K562 (cell line): ENCODE results near the gene ZC3H10. TPM values are rescaled to one million over a fixed set of nuclear protein-coding genes. Genes with fewer than 3 reads are reported as not detected.

Source experiments
- ADNP ChIP-seq: fragments of 200-800 bp; sonication (Bioruptor generic); IDR thresholded peaks from 2 replicates; pipeline ENCODE4 v1.6.1; 2016; ENCODE audit warnings: missing genetic modification characterization, missing compliant biosample characterization
- CBFB ChIP-seq: sonication (generic); formaldehyde crosslinking; IDR thresholded peaks from 2 replicates; pipeline ENCODE4 v1.4.0; 2020; ENCODE audit warnings: mild to moderate bottlenecking, missing genetic modification reagents
- CC2D1A ChIP-seq: fragments of 450-650 bp; IDR thresholded peaks from 2 replicates; pipeline ENCODE4 v1.6.1; 2017; ENCODE audit warnings: mild to moderate bottlenecking
- KAT2B ChIP-seq: IDR thresholded peaks from one replicate; pipeline ENCODE4 v1.6.1; 2012; ENCODE audit warnings: low read depth, mild to moderate bottlenecking, control low read depth, inconsistent platforms, low read length, moderate library complexity
- MAFG ChIP-seq: fragments of 450-650 bp; conservative IDR thresholded peaks from 2 replicates; pipeline ENCODE4 v1.6.1; 2016; ENCODE audit warnings: missing genetic modification characterization, missing compliant biosample characterization
- NFE2L1 ChIP-seq: fragments of 450-650 bp; IDR thresholded peaks from 2 replicates; pipeline ENCODE4 v1.6.1; 2016; ENCODE audit warnings: missing genetic modification characterization, low read depth, mild to moderate bottlenecking, missing compliant biosample characterization, moderate library complexity, borderline replicate concordance
- NFIX ChIP-seq: fragments of 250-450 bp; sonication (Bioruptor Pico); IDR thresholded peaks from 2 replicates; pipeline ENCODE4 v1.4.0; 2020; ENCODE audit warnings: low read depth, mild to moderate bottlenecking, moderate library complexity
- POU5F1 ChIP-seq: fragments of 150-350 bp; IDR thresholded peaks from 2 replicates; pipeline ENCODE4 v1.6.1; 2014; ENCODE audit warnings: borderline replicate concordance, low read length, low read depth, mild to moderate bottlenecking; ENCODE audit not compliant: partially characterized antibody
- RFX5 ChIP-seq: IDR thresholded peaks from 2 replicates; pipeline ENCODE4 v1.6.1; 2011; ENCODE audit warnings: low read depth, mild to moderate bottlenecking, improper control_type of control experiment, low read length
- SIRT6 ChIP-seq: IDR thresholded peaks from one replicate; pipeline ENCODE4 v1.6.1; 2012; ENCODE audit warnings: low read depth, mild to moderate bottlenecking, control low read depth, inconsistent platforms, low read length, moderate library complexity
- SLC30A9 ChIP-seq: fragments of 250-450 bp; sonication (Bioruptor Pico); IDR thresholded peaks from 2 replicates; pipeline ENCODE4 v1.8.0; 2022; ENCODE audit warnings: mild to moderate bottlenecking, moderate library complexity
- TBP ChIP-seq: optimal IDR thresholded peaks from 2 replicates; pipeline ENCODE3; 2011; ENCODE audit warnings: low read depth, low read length, improper control_type of control experiment
- XRCC3 ChIP-seq: fragments of 450-650 bp; IDR thresholded peaks from 2 replicates; pipeline ENCODE4 v1.6.1; 2017; ENCODE audit warnings: mild to moderate bottlenecking, moderate library complexity
- XRCC5 ChIP-seq: fragments of 200-400 bp; formaldehyde crosslinking; IDR thresholded peaks from 2 replicates; pipeline ENCODE4 v1.6.1; 2017; ENCODE audit warnings: low read depth, mild to moderate bottlenecking, low read length
- ZFX ChIP-seq: sonication (generic); formaldehyde crosslinking; IDR thresholded peaks from 2 replicates; pipeline ENCODE4 v1.8.0; 2022; ENCODE audit warnings: mild to moderate bottlenecking, missing genetic modification reagents, moderate library complexity
- ZNF830 ChIP-seq: fragments of 250-450 bp; sonication (Bioruptor Pico); IDR thresholded peaks from 2 replicates; pipeline ENCODE4 v1.5.0; 2021; ENCODE audit warnings: mild to moderate bottlenecking
- polyA plus RNA-seq, 8 experiments: library from polyadenylated mRNA; depleted of rRNA in 4 of 8; stranded (reverse) in 5 of 8; unstranded in 3 of 8; fragments of >200 nt; fragmentation: Nextera tagmentation in 2 of 8; fragmentation: Illumina TruSeq in 1 of 8; extraction: Ambion mirVana in 2 of 8; extraction: Trizol in 1 of 8; gene quantifications; 2 replicates each; pipeline versions ENCODE4 v1.2.1 to v1.2.3, GENCODE V29; 2011 to 2014; ENCODE audit warnings: inconsistent platforms in 1 of 8, missing spikeins in 1 of 8
- total RNA-seq, 7 experiments: library from RNA; depleted of rRNA in 6 of 7; stranded (reverse); fragments of >200 nt in 6 of 7; fragmentation: Illumina TruSeq in 2 of 7; extraction: Trizol in 2 of 7; gene quantifications; 2 replicates each; pipeline versions ENCODE4 v1.2.1 to v1.2.3, GENCODE V29; 2011 to 2021; ENCODE audit warnings: low replicate concordance in 1 of 7
- TF ChIP-seq, protein P1 (sequence below), 2 experiments: fragments of 450-650 bp; IDR thresholded peaks; 2 replicates each; pipeline ENCODE4 v1.6.1; 2016; ENCODE audit warnings: mild to moderate bottlenecking in 2 of 2, borderline replicate concordance in 1 of 2, low read depth in 1 of 2, moderate library complexity in 1 of 2
- TF ChIP-seq, protein P2 (sequence below): sonication (generic); formaldehyde crosslinking; IDR thresholded peaks from 2 replicates; pipeline ENCODE4 v1.8.0; 2022; ENCODE audit warnings: mild to moderate bottlenecking, missing genetic modification reagents
- TF ChIP-seq, protein P3 (sequence below): fragments of 450-650 bp; formaldehyde crosslinking; IDR thresholded peaks from 2 replicates; pipeline ENCODE4 v1.4.0; 2022; ENCODE audit warnings: missing genetic modification characterization

The ZC3H10 gene
- total and polyA plus RNA-seq, 9 of the 15 experiments (the other 6 are each of a cell fraction or from before 2014, with no cell fraction given), result 0.31 to 4.1 (median 1.6) TPM

DNA sequence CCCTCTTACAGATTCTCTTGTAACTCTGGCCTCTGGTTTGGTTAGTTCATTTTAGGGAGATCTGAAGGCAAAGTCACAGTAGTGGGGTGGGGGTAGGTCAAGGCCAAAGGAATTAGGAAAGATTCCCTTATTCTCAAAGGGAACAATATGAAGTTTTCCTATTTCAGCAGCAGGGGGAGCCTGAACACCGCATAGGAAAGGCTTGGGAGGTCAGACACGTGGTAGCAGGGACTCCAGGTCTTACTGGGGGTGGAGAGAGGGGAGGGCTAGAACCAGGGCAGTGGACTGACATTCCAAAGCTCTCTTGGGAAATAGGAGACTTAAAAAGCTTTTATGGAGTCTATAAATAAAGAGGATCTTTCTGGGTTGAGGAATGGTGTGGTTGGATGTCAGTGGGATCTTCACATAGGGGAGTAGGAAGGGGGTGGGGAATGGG lies 1.3 kb downstream of the ZC3H10 start (continued):
- TF ChIP-seq TBP (no peak), CC2D1A (peak; percentile 71; the same call in 1 of the 2 replicates), CBFB (no peak), NFIX (CRISPR knock-in tag) (no peak), XRCC3 (no peak), RFX5 (no peak), POU5F1 (no peak), KAT2B (no peak), MAFG (tag) (no peak), SIRT6 (no peak), NFE2L1 (tag) (no peak), ZNF830 (no peak), SLC30A9 (no peak), ZFX (CRISPR knock-in tag) (0 out of 2 replicates have a peak, but pooled peaks have one; percentile 13), ADNP (tag) (no peak), XRCC5 (peak; percentile 64; the same call in 1 of the 2 replicates)
- TF ChIP-seq, protein P1, sequence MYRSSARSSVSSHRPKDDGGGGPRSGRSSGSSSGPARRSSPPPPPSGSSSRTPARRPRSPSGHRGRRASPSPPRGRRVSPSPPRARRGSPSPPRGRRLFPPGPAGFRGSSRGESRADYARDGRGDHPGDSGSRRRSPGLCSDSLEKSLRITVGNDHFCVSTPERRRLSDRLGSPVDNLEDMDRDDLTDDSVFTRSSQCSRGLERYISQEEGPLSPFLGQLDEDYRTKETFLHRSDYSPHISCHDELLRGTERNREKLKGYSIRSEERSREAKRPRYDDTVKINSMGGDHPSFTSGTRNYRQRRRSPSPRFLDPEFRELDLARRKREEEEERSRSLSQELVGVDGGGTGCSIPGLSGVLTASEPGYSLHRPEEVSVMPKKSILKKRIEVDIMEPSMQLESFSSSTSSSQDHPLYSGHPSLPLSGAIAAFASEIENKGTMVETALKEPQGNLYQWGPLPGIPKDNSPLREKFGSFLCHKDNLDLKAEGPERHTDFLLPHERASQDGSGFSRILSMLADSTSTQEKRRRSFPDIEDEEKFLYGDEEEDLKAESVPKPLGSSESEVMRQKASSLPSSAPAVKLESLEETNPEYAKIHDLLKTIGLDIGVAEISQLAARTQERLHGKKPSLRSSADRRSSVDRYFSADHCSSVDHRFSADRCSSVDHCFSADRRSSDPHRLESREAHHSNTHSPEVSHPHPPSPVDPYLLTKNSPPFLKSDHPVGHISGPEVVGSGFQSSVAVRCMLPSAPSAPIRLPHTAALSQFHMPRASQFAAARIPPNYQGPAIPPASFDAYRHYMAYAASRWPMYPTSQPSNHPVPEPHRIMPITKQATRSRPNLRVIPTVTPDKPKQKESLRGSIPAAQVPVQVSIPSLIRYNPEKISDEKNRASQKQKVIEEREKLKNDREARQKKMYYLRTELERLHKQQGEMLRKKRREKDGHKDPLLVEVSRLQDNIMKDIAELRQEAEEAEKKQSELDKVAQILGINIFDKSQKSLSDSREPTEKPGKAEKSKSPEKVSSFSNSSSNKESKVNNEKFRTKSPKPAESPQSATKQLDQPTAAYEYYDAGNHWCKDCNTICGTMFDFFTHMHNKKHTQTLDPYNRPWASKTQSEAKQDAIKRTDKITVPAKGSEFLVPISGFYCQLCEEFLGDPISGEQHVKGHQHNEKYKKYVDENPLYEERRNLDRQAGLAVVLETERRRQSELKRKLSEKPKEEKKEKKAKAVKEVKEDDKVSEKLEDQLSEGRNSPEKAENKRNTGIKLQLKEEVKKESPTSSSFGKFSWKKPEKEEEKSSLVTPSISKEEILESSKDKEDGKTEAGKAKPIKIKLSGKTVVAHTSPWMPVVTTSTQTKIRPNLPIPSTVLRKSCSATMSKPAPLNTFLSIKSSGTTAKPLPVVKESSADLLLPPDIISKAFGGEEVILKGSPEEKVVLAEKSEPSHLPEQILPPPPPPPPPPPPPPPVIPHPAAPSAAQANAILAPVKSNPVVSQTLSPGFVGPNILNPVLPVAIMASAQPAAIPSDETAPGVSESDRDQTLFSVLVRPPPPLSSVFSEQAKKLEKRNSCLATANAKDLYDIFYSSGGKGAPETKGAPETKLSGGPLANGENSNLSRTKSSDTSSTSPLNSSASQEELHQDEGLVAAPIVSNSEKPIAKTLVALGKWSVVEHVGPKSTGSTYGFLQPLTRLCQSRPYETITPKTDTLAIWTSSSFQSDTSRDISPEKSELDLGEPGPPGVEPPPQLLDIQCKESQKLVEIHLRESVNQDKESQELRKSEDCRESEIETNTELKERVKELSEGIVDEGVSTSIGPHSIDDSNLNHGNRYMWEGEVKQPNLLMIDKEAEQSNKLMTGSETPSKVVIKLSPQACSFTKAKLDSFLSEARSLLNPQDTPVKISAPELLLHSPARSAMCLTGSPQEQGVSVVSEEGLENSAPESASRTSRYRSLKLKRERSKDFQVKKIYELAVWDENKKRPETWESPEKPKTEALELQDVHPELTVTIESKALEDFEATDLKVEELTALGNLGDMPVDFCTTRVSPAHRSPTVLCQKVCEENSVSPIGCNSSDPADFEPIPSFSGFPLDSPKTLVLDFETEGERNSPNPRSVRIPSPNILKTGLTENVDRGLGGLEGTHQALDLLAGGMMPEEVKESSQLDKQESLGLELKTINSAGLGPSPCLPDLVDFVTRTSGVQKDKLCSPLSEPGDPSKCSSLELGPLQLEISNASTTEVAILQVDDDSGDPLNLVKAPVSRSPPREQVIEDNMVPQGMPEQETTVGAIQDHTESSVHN (IDR thresholded peaks at IDR 0.05; ENCODE audit: borderline replicate concordance in 1 of 2, low read depth in 1 of 2), result no peak
- TF ChIP-seq, protein P2, sequence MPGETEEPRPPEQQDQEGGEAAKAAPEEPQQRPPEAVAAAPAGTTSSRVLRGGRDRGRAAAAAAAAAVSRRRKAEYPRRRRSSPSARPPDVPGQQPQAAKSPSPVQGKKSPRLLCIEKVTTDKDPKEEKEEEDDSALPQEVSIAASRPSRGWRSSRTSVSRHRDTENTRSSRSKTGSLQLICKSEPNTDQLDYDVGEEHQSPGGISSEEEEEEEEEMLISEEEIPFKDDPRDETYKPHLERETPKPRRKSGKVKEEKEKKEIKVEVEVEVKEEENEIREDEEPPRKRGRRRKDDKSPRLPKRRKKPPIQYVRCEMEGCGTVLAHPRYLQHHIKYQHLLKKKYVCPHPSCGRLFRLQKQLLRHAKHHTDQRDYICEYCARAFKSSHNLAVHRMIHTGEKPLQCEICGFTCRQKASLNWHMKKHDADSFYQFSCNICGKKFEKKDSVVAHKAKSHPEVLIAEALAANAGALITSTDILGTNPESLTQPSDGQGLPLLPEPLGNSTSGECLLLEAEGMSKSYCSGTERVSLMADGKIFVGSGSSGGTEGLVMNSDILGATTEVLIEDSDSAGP (CRISPR knock-in tag), result no peak
- TF ChIP-seq, protein P3, sequence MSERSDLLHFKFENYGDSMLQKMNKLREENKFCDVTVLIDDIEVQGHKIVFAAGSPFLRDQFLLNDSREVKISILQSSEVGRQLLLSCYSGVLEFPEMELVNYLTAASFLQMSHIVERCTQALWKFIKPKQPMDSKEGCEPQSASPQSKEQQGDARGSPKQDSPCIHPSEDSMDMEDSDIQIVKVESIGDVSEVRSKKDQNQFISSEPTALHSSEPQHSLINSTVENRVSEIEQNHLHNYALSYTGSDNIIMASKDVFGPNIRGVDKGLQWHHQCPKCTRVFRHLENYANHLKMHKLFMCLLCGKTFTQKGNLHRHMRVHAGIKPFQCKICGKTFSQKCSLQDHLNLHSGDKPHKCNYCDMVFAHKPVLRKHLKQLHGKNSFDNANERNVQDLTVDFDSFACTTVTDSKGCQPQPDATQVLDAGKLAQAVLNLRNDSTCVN (CRISPR knock-in tag), result no peak
